Measurements from ENCODE around the gene SCAPER. TPM values are rescaled to one million over a fixed set of nuclear protein-coding genes. Genes with fewer than 3 reads are reported as not detected.

The SCAPER gene
- total RNA-seq, 4 donors from 2014 or later = 19.6 to 35.9 (median 31.8) TPM

GRCh38 chr15:76381366-76381765 is 523.8 kb downstream of the SCAPER start:
- no peaks in the 10 kb centered on the region for H3K27me3 ChIP-seq
- no peak overlapping the region for H3K4me3 ChIP-seq
- no peak for DNase-seq
- TF ChIP-seq CTCF (IDR thresholded peaks at IDR 0.05 in 4 of 5, conservative IDR thresholded peaks at IDR 0.05 in 1 of 5) = no peak
- TF ChIP-seq POLR2A (IDR thresholded peaks at IDR 0.05) = no peak
- no peak overlapping the region for H3K27ac ChIP-seq
- no peaks in the 10 kb centered on the region for H3K4me1 ChIP-seq
- intact Hi-C loops (cut with DNase I; ENCODE audit: low total_unique reads) = no loop called here
- in situ Hi-C loops (cut with MboI; ENCODE audit: low sequenced_read_pairs in 4 of 4) = no loop called here
- H3K9me3 ChIP-seq = no peaks in the 10 kb centered on the region
- peaks cover 0 to 6% of the 10 kb centered on the region in 2 donors for H3K36me3 ChIP-seq
- no peak for ATAC-seq

GRCh38 chr15:76380249-76380648 is 524.9 kb downstream of the SCAPER start:
- DNase-seq (no peak), ATAC-seq (no peak)
- Histone ChIP-seq H3K4me3 (no peak overlapping the region), H3K36me3 (peaks cover 0 to 6% of the 10 kb centered on the region in 2 donors), H3K27ac (no peak overlapping the region), H3K4me1 (no peaks in the 10 kb centered on the region), H3K9me3 (no peaks in the 10 kb centered on the region), H3K27me3 (no peaks in the 10 kb centered on the region)
- in situ Hi-C loops (cut with MboI; ENCODE audit: low sequenced_read_pairs in 4 of 4) (no loop called here), intact Hi-C loops (cut with DNase I; ENCODE audit: low total_unique reads) (no loop called here)
- TF ChIP-seq CTCF (IDR thresholded peaks at IDR 0.05 in 4 of 5, conservative IDR thresholded peaks at IDR 0.05 in 1 of 5) (no peak), POLR2A (IDR thresholded peaks at IDR 0.05) (no peak)

- peaks cover 0 to 6% of the 10 kb centered on the region in 2 donors for H3K36me3 ChIP-seq
These were observed 526.4 kb downstream of the SCAPER start for GRCh38 chr15:76378691-76379090.

GRCh38 chr15:76377751-76378150 is 527.4 kb downstream of the SCAPER start:
- H3K4me1 ChIP-seq = no peaks in the 10 kb centered on the region
- no peaks in the 10 kb centered on the region for H3K27me3 ChIP-seq
- in situ Hi-C loops (cut with MboI; ENCODE audit: low sequenced_read_pairs in 4 of 4) = no loop called here
- TF ChIP-seq POLR2A (IDR thresholded peaks at IDR 0.05) = no peak
- no peak for TF ChIP-seq CTCF (IDR thresholded peaks at IDR 0.05 in 4 of 5, conservative IDR thresholded peaks at IDR 0.05 in 1 of 5)
- intact Hi-C loops (cut with DNase I; ENCODE audit: low total_unique reads) = no loop called here
- H3K4me3 ChIP-seq = no peak overlapping the region
- H3K27ac ChIP-seq = no peak overlapping the region
- DNase-seq (no peak), ATAC-seq (no peak)
- peaks cover 0 to 6% of the 10 kb centered on the region in 2 donors for H3K36me3 ChIP-seq
- H3K9me3 ChIP-seq = no peaks in the 10 kb centered on the region

More at GRCh38 chr15:76378691-76379090, 526.4 kb downstream of the SCAPER start:
- Histone ChIP-seq H3K4me1 (no peaks in the 10 kb centered on the region), H3K9me3 (no peaks in the 10 kb centered on the region), H3K27ac (no peak overlapping the region), H3K27me3 (no peaks in the 10 kb centered on the region), H3K4me3 (no peak overlapping the region)
- no peak for ATAC-seq
- TF ChIP-seq POLR2A (IDR thresholded peaks at IDR 0.05) (no peak), CTCF (IDR thresholded peaks at IDR 0.05 in 4 of 5, conservative IDR thresholded peaks at IDR 0.05 in 1 of 5) (no peak)
- DNase-seq = no peak
- intact Hi-C loops (cut with DNase I; ENCODE audit: low total_unique reads) (no loop called here), in situ Hi-C loops (cut with MboI; ENCODE audit: low sequenced_read_pairs in 4 of 4) (no loop called here)

GRCh38 chr15:76377217-76377616 is 527.9 kb downstream of the SCAPER start:
- Histone ChIP-seq H3K9me3 (no peaks in the 10 kb centered on the region), H3K27me3 (no peaks in the 10 kb centered on the region), H3K4me1 (no peaks in the 10 kb centered on the region), H3K36me3 (peaks cover 0 to 6% of the 10 kb centered on the region in 2 donors), H3K27ac (no peak overlapping the region), H3K4me3 (no peak overlapping the region)
- DNase-seq = no peak
- ATAC-seq = no peak
- intact Hi-C loops (cut with DNase I; ENCODE audit: low total_unique reads) (no loop called here), in situ Hi-C loops (cut with MboI; ENCODE audit: low sequenced_read_pairs in 4 of 4) (no loop called here)
- no peak for TF ChIP-seq CTCF (IDR thresholded peaks at IDR 0.05 in 4 of 5, conservative IDR thresholded peaks at IDR 0.05 in 1 of 5)
- TF ChIP-seq POLR2A (IDR thresholded peaks at IDR 0.05) = no peak
